ENCODE data around the gene EML6. TPM values are rescaled to one million over a fixed set of nuclear protein-coding genes. Genes with fewer than 3 reads are reported as not detected.

Gene EML6
- total RNA-seq, 4 donors from 2014 or later: 2.7 to 42.5 (median 11.9) TPM

GRCh38 chr2:54901224-54901986, 177.9 kb downstream of the EML6 start:
- H3K4me1 ChIP-seq: peaks cover 30 to 33% of the 10 kb centered on the region in 2 donors
- no peaks in the 10 kb centered on the region for H3K36me3 ChIP-seq
- H3K27me3 ChIP-seq: no peaks in the 10 kb centered on the region
- DNase-seq (peak; percentile 30 to 70), ATAC-seq (peak; percentile 28 to 51)
- intact Hi-C loops (cut with DNase I; ENCODE audit: low total_unique reads) (loop anchor here (1.0 to 10.0 kb wide), 2 partner anchors 112 to 143 kb away; no protein-coding TSS in a partner anchor), in situ Hi-C loops (cut with MboI; ENCODE audit: low sequenced_read_pairs in 4 of 4) (loop anchor here in 3 of 4 donors (10.0 to 25.0 kb wide), 4 partner anchors 103 to 286 kb away; no protein-coding TSS in a partner anchor)
- no peak for TF ChIP-seq CTCF (IDR thresholded peaks at IDR 0.05 in 4 of 5, conservative IDR thresholded peaks at IDR 0.05 in 1 of 5)
- no peak for TF ChIP-seq POLR2A (IDR thresholded peaks at IDR 0.05)
- H3K4me3 ChIP-seq: no peak overlapping the region
- no peaks in the 10 kb centered on the region for H3K9me3 ChIP-seq
- peak overlapping the region; percentile 51 to 72 (median 70) for H3K27ac ChIP-seq

- Histone ChIP-seq H3K27me3 (no peaks in the 10 kb centered on the region), H3K9me3 (no peaks in the 10 kb centered on the region), H3K36me3 (no peaks in the 10 kb centered on the region), H3K27ac (peak overlapping the region in 3 of 4 donors; percentile 69 to 73 (median 72)), H3K4me3 (no peak overlapping the region), H3K4me1 (peaks cover 35 to 36% of the 10 kb centered on the region in 2 donors)
- DNase-seq (no peak), ATAC-seq (no peak)
- in situ Hi-C loops (cut with MboI; ENCODE audit: low sequenced_read_pairs in 4 of 4): loop anchor here in 3 of 4 donors (10.0 to 25.0 kb wide), 4 partner anchors 102 to 285 kb away; no protein-coding TSS in a partner anchor
- TF ChIP-seq CTCF (IDR thresholded peaks at IDR 0.05 in 4 of 5, conservative IDR thresholded peaks at IDR 0.05 in 1 of 5) (no peak), POLR2A (IDR thresholded peaks at IDR 0.05) (no peak)
- intact Hi-C loops (cut with DNase I; ENCODE audit: low total_unique reads): loop anchor here (10.0 kb wide), 1 partner anchor 142 kb away; no protein-coding TSS in a partner anchor
Measured at GRCh38 chr2:54902763-54903162, 179.3 kb downstream of the EML6 start.

GRCh38 chr2:54903736-54904554, 180.5 kb downstream of the EML6 start:
- H3K27ac ChIP-seq: peak overlapping the region; percentile 56 to 73 (median 68)
- intact Hi-C loops (cut with DNase I; ENCODE audit: low total_unique reads) (loop anchor here (2.0 to 10.0 kb wide), 2 partner anchors 71 to 141 kb away; no protein-coding TSS in a partner anchor), in situ Hi-C loops (cut with MboI; ENCODE audit: low sequenced_read_pairs in 4 of 4) (loop anchor here in 3 of 4 donors (10.0 to 25.0 kb wide), 4 partner anchors 101 to 283 kb away; no protein-coding TSS in a partner anchor)
- no peaks in the 10 kb centered on the region for H3K27me3 ChIP-seq
- H3K9me3 ChIP-seq: no peaks in the 10 kb centered on the region
- peaks cover 35 to 42% of the 10 kb centered on the region in 2 donors for H3K4me1 ChIP-seq
- ATAC-seq (peak; percentile 56 to 65), DNase-seq (peak; percentile 15 to 62)
- H3K4me3 ChIP-seq: no peak overlapping the region
- H3K36me3 ChIP-seq: no peaks in the 10 kb centered on the region
- no peak for TF ChIP-seq POLR2A (IDR thresholded peaks at IDR 0.05)
- TF ChIP-seq CTCF (IDR thresholded peaks at IDR 0.05 in 4 of 5, conservative IDR thresholded peaks at IDR 0.05 in 1 of 5): no peak

GRCh38 chr2:54904836-54905235, 181.4 kb downstream of the EML6 start:
- in situ Hi-C loops (cut with MboI; ENCODE audit: low sequenced_read_pairs in 4 of 4) (loop anchor here in 3 of 4 donors (10.0 to 25.0 kb wide), 4 partner anchors 100 to 282 kb away; no protein-coding TSS in a partner anchor), intact Hi-C loops (cut with DNase I; ENCODE audit: low total_unique reads) (loop anchor here (2.0 to 10.0 kb wide), 2 partner anchors 70 to 140 kb away; no protein-coding TSS in a partner anchor)
- peak in 1 of 2 donors; percentile 49 for DNase-seq

More at GRCh38 chr2:54904836-54905235, 181.4 kb downstream of the EML6 start:
- Histone ChIP-seq H3K4me1 (peaks cover 35 to 48% of the 10 kb centered on the region in 2 donors), H3K36me3 (no peaks in the 10 kb centered on the region), H3K27ac (peak overlapping the region; percentile 56 to 73 (median 68)), H3K4me3 (peak overlapping the region in 1 of 4 donors; percentile 19), H3K27me3 (no peaks in the 10 kb centered on the region), H3K9me3 (no peaks in the 10 kb centered on the region)
- peak; percentile 35 to 71 for ATAC-seq
- TF ChIP-seq CTCF (IDR thresholded peaks at IDR 0.05 in 4 of 5, conservative IDR thresholded peaks at IDR 0.05 in 1 of 5) (no peak), POLR2A (IDR thresholded peaks at IDR 0.05) (no peak)

Measured in gastrocnemius medialis (tissue), 4 donors.